Kidney epithelial cell (primary cell): ENCODE measurements around the gene TAAR1. TPM values are rescaled to one million over a fixed set of nuclear protein-coding genes. Genes with fewer than 3 reads are reported as not detected.

ENCODE experiments used
- DNase-seq: peaks from one replicate; pipeline ENCODE4 v3.0.0-alpha.2; 2010; ENCODE audit warnings: low read depth
- H3K27me3 ChIP-seq: 2 replicates; pipeline ENCODE4 v1.6.0; 2011; ENCODE audit warnings: low read length; ENCODE audit not compliant: control insufficient read depth, insufficient read depth
- H3K36me3 ChIP-seq: 2 replicates; pipeline ENCODE4 v1.5.1; 2011; ENCODE audit warnings: low read length; ENCODE audit not compliant: control insufficient read depth, insufficient read depth
- H3K4me3 ChIP-seq: 2 replicates; pipeline ENCODE4 v1.5.1; 2011; ENCODE audit warnings: low read depth, mild to moderate bottlenecking, control low read depth, low read length
- CTCF ChIP-seq: IDR thresholded peaks from 2 replicates; pipeline ENCODE4 v1.5.1; 2011; ENCODE audit warnings: mild to moderate bottlenecking, moderate library complexity, low read length, control low read depth, inconsistent platforms; ENCODE audit not compliant: insufficient read depth, poor library complexity, severe bottlenecking
- total RNA-seq: library from RNA; depleted of rRNA; stranded (reverse); fragments of >200 nt; gene quantifications from 2 replicates; pipeline ENCODE4 v1.2.3, GENCODE V29; 2015

TAAR1 gene
- total RNA-seq, 1 donor from 2014 or later = not detected

- Histone ChIP-seq H3K36me3 (no peaks in the 10 kb centered on the region), H3K27me3 (no peaks in the 10 kb centered on the region), H3K4me3 (no peak overlapping the region)
- no peak for TF ChIP-seq CTCF
- no peak for DNase-seq
These were observed 24.2 kb downstream of the TAAR1 start for GRCh38 chr6:132634796-132635195.

DNA sequence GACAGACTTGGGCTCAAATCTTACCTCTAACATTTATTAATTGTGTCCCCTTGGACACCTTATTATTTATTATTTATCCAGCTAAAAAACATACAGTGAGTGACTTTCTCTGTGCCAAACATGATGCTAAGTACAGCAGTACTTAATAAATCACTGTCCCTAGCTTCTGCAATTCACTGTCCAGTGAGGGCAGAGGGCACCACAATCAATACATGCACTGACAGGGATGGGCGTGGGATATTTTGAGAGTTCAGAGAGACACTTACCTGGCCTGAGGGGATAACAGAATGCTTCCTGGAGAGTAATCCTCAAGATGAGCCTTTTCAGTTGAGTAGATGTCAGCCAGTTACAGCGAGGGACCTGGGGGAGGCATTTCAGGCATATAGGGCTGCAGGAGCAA lies 25.6 kb downstream of the TAAR1 start:
- DNase-seq = no peak
- H3K4me3 ChIP-seq = no peak overlapping the region
- no peak for TF ChIP-seq CTCF
- H3K36me3 ChIP-seq = no peaks in the 10 kb centered on the region
- no peaks in the 10 kb centered on the region for H3K27me3 ChIP-seq

DNA sequence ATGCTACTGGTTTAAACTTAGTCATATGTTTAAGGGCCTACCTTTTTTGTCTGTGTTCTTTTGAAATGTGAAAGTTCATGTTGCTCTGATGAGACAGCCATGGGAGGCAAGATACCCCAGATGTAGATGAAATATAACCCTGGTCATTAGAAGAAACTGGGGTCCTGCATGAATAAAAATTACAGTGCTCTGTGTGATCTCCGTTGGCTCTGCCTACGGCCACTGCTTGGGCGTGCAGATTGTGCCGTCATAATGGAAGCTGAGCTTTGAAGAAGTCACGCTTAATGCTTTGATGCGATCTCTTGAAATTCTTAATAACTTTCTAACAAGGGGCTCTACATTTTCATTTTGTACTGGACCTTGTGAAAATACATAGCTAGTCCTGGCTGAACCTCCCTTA lies 34.8 kb downstream of the TAAR1 start, which contains the start of gene TAAR2:
TSS of gene TAAR2 (minus strand) at position 101 of the 400 bp plus-strand sequence. CDS start at position 101, 0 bp downstream.
- TF ChIP-seq CTCF = no peak
- Histone ChIP-seq H3K4me3 (no peak within 1 kb of the TSS), H3K27me3 (no peaks in the 10 kb centered on the region), H3K36me3 (no peaks in the 10 kb centered on the region)
- DNase-seq = no peak

- H3K36me3 ChIP-seq = no peaks in the 10 kb centered on the region
- H3K27me3 ChIP-seq = no peaks in the 10 kb centered on the region
- DNase-seq = no peak
- no peak overlapping the region for H3K4me3 ChIP-seq
- TF ChIP-seq CTCF = no peak
These were observed 35.7 kb downstream of the TAAR1 start for GRCh38 chr6:132623106-132623845.

- no peaks in the 10 kb centered on the region for H3K27me3 ChIP-seq
- H3K4me3 ChIP-seq = no peak overlapping the region
- no peak for TF ChIP-seq CTCF
- no peak for DNase-seq
- no peaks in the 10 kb centered on the region for H3K36me3 ChIP-seq
These were observed 42.3 kb downstream of the TAAR1 start for GRCh38 chr6:132616677-132617076.

- Histone ChIP-seq H3K27me3 (no peaks in the 10 kb centered on the region), H3K36me3 (no peaks in the 10 kb centered on the region), H3K4me3 (no peak overlapping the region)
- no peak for DNase-seq
- TF ChIP-seq CTCF = no peak
These were observed 44.4 kb downstream of the TAAR1 start for GRCh38 chr6:132614554-132614953.
